H1 (cell line): ENCODE results near the gene IL1RAPL1.

Source experiments
- CBX5 ChIP-seq: fragments of 300-800, 300-1000 bp; sonication (generic); IDR thresholded peaks from 2 replicates; pipeline ENCODE4 v1.7.1; 2016; ENCODE audit warnings: antibody characterized with exemption, low read length, low read depth
- CHD1 ChIP-seq: IDR thresholded peaks from 2 replicates; pipeline ENCODE4 v1.6.1; 2012; ENCODE audit warnings: low read depth, low read length, improper control_type of control experiment
- CTCF ChIP-seq, 3 experiments: IDR thresholded peaks; 1 replicate in 2 of 3; 2 replicates in 1 of 3; pipeline versions ENCODE4 v1.5.1 to v1.6.1; 2011; ENCODE audit warnings: low read length in 3 of 3, mild to moderate bottlenecking in 3 of 3, inconsistent platforms in 2 of 3, low read depth in 1 of 3, moderate library complexity in 1 of 3; ENCODE audit not compliant: insufficient read depth in 1 of 3; ENCODE audit errors: control extremely low read depth in 1 of 3
- EP300 ChIP-seq, 2 experiments: IDR thresholded peaks; 1 replicate in 1 of 2; 2 replicates in 1 of 2; pipeline ENCODE4 v1.6.1; 2011 to 2012; ENCODE audit warnings: low read depth in 2 of 2, low read length in 2 of 2, mild to moderate bottlenecking in 2 of 2, borderline replicate concordance in 1 of 2, inconsistent platforms in 1 of 2, moderate library complexity in 1 of 2
- JUN ChIP-seq: IDR thresholded peaks from 2 replicates; pipeline ENCODE4 v1.6.1; 2011; ENCODE audit warnings: low read depth, mild to moderate bottlenecking, improper control_type of control experiment, low read length
- KDM1A ChIP-seq: fragments of 200-600, 300-600 bp; sonication (generic); IDR thresholded peaks from 2 replicates; pipeline ENCODE4 v1.7.1; 2016; ENCODE audit warnings: mild to moderate bottlenecking, low read length, borderline replicate concordance
- MAX ChIP-seq: IDR thresholded peaks from 2 replicates; pipeline ENCODE4 v1.6.1; 2012; ENCODE audit warnings: inconsistent platforms
- POLR2A ChIP-seq, 2 experiments: IDR thresholded peaks; 1 replicate in 1 of 2; 2 replicates in 1 of 2; pipeline ENCODE4 v1.6.1; 2011; ENCODE audit warnings: low read depth in 2 of 2, low read length in 2 of 2, mild to moderate bottlenecking in 2 of 2; ENCODE audit errors: control extremely low read depth in 1 of 2
- POLR2AphosphoS5 ChIP-seq: IDR thresholded peaks from 2 replicates; pipeline ENCODE4 v1.6.1; 2011; ENCODE audit warnings: low read depth, low read length
- SP1 ChIP-seq: IDR thresholded peaks from 2 replicates; pipeline ENCODE4 v1.6.1; 2011; ENCODE audit warnings: low read depth, low read length
- SRF ChIP-seq: IDR thresholded peaks from 2 replicates; pipeline ENCODE4 v1.6.1; 2011; ENCODE audit warnings: mild to moderate bottlenecking, low read depth, low read length, moderate library complexity
- TAF1 ChIP-seq: IDR thresholded peaks from 2 replicates; pipeline ENCODE4 v1.6.1; 2011; ENCODE audit warnings: mild to moderate bottlenecking, low read depth, low read length
- TAF7 ChIP-seq: optimal IDR thresholded peaks from 2 replicates; pipeline ENCODE3; 2011; ENCODE audit warnings: low read depth, mild to moderate bottlenecking, inconsistent platforms, low read length, moderate library complexity, borderline replicate concordance
- TEAD4 ChIP-seq: IDR thresholded peaks from 2 replicates; pipeline ENCODE4 v1.6.1; 2012; ENCODE audit warnings: low read depth, low read length, inconsistent platforms, mixed read lengths

GRCh38 chrX:28851871-28852270 lies 264.6 kb downstream of the IL1RAPL1 start:
- TF ChIP-seq TAF7 (no peak), KDM1A (no peak), CTCF (IDR thresholded peaks at IDR 0.05; ENCODE audit: control extremely low read depth in 1 of 3, insufficient read depth in 1 of 3, low read depth in 1 of 3, low read length in 3 of 3) (no peak), POLR2A (IDR thresholded peaks at IDR 0.05; ENCODE audit: control extremely low read depth in 1 of 2, low read depth in 2 of 2, low read length in 2 of 2) (no peak), MAX (no peak), TAF1 (no peak), SRF (no peak), CHD1 (no peak), CBX5 (no peak), JUN (no peak), TEAD4 (no peak), EP300 (IDR thresholded peaks at IDR 0.05; ENCODE audit: borderline replicate concordance in 1 of 2, low read depth in 2 of 2, low read length in 2 of 2) (no peak), SP1 (no peak), POLR2AphosphoS5 (no peak)
